ENCODE measurements around the gene FGFRL1.

DNA sequence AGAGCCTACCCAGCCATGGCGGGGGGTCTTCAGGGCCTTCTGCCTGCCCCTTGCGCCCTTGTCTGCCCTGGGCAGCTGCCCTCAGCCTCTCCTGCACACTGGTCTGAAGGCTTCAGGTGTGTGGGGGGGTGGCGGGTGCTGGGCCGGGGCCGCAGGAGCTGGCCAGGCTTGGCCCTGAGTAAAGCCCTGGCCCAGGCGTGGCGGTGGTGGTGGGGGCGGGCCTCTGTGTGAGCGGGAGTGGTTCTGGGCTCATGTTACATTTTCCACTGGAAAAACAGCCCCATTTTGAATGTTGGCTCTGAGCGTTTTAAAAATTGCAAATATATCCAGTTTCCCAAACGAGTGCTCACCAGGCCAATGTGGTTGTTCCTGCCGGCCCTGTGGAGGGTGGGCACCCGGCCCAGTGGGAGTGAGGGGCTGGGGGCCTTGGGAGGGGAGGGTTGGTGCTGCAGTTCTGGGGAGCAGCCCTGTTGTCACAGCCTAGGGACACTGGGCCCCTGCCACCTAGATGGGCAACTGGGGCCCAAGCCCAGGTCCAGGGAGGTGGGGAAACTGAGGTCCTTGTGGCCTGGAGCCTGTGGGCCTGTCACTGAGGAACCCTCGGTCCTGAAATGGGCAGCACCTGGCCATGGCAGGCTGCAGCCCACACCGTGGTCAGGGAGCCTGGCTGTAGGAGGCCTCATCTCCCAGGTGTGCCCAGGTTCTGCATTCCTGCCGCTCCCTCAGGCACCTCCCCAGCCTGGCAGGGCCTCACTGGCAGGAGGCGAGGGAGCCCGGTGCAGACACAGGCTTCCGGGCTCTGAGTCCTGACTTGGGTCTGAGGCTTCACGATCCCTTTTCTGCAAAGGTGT lies 28.3 kb downstream of the FGFRL1 start:
- TF ChIP-seq, protein P1, sequence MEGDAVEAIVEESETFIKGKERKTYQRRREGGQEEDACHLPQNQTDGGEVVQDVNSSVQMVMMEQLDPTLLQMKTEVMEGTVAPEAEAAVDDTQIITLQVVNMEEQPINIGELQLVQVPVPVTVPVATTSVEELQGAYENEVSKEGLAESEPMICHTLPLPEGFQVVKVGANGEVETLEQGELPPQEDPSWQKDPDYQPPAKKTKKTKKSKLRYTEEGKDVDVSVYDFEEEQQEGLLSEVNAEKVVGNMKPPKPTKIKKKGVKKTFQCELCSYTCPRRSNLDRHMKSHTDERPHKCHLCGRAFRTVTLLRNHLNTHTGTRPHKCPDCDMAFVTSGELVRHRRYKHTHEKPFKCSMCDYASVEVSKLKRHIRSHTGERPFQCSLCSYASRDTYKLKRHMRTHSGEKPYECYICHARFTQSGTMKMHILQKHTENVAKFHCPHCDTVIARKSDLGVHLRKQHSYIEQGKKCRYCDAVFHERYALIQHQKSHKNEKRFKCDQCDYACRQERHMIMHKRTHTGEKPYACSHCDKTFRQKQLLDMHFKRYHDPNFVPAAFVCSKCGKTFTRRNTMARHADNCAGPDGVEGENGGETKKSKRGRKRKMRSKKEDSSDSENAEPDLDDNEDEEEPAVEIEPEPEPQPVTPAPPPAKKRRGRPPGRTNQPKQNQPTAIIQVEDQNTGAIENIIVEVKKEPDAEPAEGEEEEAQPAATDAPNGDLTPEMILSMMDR (IDR thresholded peaks at IDR 0.05) = no peak
- TF ChIP-seq TFCP2L1 (CRISPR knock-in tag; IDR thresholded peaks at IDR 0.05) (no peak), ESRRA (IDR thresholded peaks at IDR 0.05; ENCODE audit: borderline replicate concordance, low read length) (no peak), SMC3 (IDR thresholded peaks at IDR 0.05) (no peak), PHF8 (IDR thresholded peaks at IDR 0.05; ENCODE audit: borderline replicate concordance, low read depth) (no peak), KDM1A (IDR thresholded peaks at IDR 0.05; ENCODE audit: low read depth) (no peak), POLR2A (IDR thresholded peaks at IDR 0.05; ENCODE audit: low read length) (no peak)
- TF ChIP-seq, protein P2, sequence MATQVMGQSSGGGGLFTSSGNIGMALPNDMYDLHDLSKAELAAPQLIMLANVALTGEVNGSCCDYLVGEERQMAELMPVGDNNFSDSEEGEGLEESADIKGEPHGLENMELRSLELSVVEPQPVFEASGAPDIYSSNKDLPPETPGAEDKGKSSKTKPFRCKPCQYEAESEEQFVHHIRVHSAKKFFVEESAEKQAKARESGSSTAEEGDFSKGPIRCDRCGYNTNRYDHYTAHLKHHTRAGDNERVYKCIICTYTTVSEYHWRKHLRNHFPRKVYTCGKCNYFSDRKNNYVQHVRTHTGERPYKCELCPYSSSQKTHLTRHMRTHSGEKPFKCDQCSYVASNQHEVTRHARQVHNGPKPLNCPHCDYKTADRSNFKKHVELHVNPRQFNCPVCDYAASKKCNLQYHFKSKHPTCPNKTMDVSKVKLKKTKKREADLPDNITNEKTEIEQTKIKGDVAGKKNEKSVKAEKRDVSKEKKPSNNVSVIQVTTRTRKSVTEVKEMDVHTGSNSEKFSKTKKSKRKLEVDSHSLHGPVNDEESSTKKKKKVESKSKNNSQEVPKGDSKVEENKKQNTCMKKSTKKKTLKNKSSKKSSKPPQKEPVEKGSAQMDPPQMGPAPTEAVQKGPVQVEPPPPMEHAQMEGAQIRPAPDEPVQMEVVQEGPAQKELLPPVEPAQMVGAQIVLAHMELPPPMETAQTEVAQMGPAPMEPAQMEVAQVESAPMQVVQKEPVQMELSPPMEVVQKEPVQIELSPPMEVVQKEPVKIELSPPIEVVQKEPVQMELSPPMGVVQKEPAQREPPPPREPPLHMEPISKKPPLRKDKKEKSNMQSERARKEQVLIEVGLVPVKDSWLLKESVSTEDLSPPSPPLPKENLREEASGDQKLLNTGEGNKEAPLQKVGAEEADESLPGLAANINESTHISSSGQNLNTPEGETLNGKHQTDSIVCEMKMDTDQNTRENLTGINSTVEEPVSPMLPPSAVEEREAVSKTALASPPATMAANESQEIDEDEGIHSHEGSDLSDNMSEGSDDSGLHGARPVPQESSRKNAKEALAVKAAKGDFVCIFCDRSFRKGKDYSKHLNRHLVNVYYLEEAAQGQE (IDR thresholded peaks at IDR 0.05) = no peak
- TF ChIP-seq, protein P3, sequence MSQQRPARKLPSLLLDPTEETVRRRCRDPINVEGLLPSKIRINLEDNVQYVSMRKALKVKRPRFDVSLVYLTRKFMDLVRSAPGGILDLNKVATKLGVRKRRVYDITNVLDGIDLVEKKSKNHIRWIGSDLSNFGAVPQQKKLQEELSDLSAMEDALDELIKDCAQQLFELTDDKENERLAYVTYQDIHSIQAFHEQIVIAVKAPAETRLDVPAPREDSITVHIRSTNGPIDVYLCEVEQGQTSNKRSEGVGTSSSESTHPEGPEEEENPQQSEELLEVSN (IDR thresholded peaks at IDR 0.05; ENCODE audit: borderline replicate concordance, low read depth) = no peak
- TF ChIP-seq, protein P4, sequence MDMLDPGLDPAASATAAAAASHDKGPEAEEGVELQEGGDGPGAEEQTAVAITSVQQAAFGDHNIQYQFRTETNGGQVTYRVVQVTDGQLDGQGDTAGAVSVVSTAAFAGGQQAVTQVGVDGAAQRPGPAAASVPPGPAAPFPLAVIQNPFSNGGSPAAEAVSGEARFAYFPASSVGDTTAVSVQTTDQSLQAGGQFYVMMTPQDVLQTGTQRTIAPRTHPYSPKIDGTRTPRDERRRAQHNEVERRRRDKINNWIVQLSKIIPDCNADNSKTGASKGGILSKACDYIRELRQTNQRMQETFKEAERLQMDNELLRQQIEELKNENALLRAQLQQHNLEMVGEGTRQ (IDR thresholded peaks at IDR 0.05) = no peak
